Measurements from ENCODE around the gene CADM4. TPM values are rescaled to one million over a fixed set of nuclear protein-coding genes. Genes with fewer than 3 reads are reported as not detected.

The CADM4 gene
- polyA plus RNA-seq, 3 donors: 1.9 to 7.1 (median 4.2) TPM

GRCh38 chr19:43574424-43575155 lies 65.1 kb downstream of the CADM4 start:
- WGBS, 3 donors: 29 to 33% (median 31%) methylated on average over 12 of the region's 12 CpGs
- H3K27ac ChIP-seq (ENCODE audit: low read depth, low read length): no peak overlapping the region

Other genes with a start within 250 kb of the CADM4 start
- gene TEX101, start 225.0 kb downstream of the CADM4 start, polyA plus RNA-seq: under 1 TPM in 1 of 3 donors, not detected in 2; 0.06 TPM
- 1 to 10 TPM in 2 of 3 donors, under 1 TPM in 1; 0.67 to 7.3 (median 1.0) TPM for gene LYPD3, start 174.2 kb downstream of the CADM4 start, polyA plus RNA-seq
- gene PHLDB3, start 135.1 kb downstream of the CADM4 start, polyA plus RNA-seq: 1 to 10 TPM; 4.6 to 9.7 (median 9.6) TPM
- 10 to 100 TPM; 43.0 to 60.7 (median 50.5) TPM for gene ETHE1, start 112.6 kb downstream of the CADM4 start, polyA plus RNA-seq
- 1 to 10 TPM in 1 of 3 donors, under 1 TPM in 2; 0.53 to 1.8 (median 0.95) TPM for gene ZNF575, start 106.7 kb downstream of the CADM4 start, polyA plus RNA-seq
- gene XRCC1, start 64.3 kb downstream of the CADM4 start, polyA plus RNA-seq: 10 to 100 TPM; 13.6 to 18.6 (median 14.2) TPM
- gene PINLYP, start 64.0 kb downstream of the CADM4 start, polyA plus RNA-seq: 10 to 100 TPM in 1 of 3 donors, 1 to 10 TPM in 2; 2.7 to 22.4 (median 9.6) TPM
- gene IRGQ, start 43.7 kb downstream of the CADM4 start, polyA plus RNA-seq: 1 to 10 TPM; 2.5 to 4.3 (median 3.4) TPM
- gene ZNF576, start 43.3 kb downstream of the CADM4 start, polyA plus RNA-seq: 10 to 100 TPM; 10.4 to 15.4 (median 12.3) TPM
- gene SRRM5, start 27.8 kb downstream of the CADM4 start, polyA plus RNA-seq: under 1 TPM; 0.20 to 0.79 (median 0.22) TPM
- gene ZNF428, start 20.2 kb downstream of the CADM4 start, polyA plus RNA-seq: 10 to 100 TPM; 19.9 to 28.6 (median 25.5) TPM
- 10 to 100 TPM in 2 of 3 donors, 1 to 10 TPM in 1; 5.0 to 88.4 (median 35.5) TPM for gene PLAUR, start 30.3 kb upstream of the CADM4 start, polyA plus RNA-seq
- not detected for gene IRGC, start 76.2 kb upstream of the CADM4 start, polyA plus RNA-seq
- gene SMG9, start 115.1 kb upstream of the CADM4 start, polyA plus RNA-seq: 10 to 100 TPM in 2 of 3 donors, 1 to 10 TPM in 1; 6.9 to 16.0 (median 10.5) TPM
- gene KCNN4, start 141.1 kb upstream of the CADM4 start, polyA plus RNA-seq: 1 to 10 TPM in 2 of 3 donors, under 1 TPM in 1; 0.55 to 3.4 (median 2.4) TPM
- 1 to 10 TPM in 1 of 3 donors, under 1 TPM in 2; 0.09 to 1.9 (median 0.22) TPM for gene LYPD5, start 162.6 kb upstream of the CADM4 start, polyA plus RNA-seq
- gene ZNF283, start 187.5 kb upstream of the CADM4 start, polyA plus RNA-seq: 1 to 10 TPM; 1.3 to 2.2 (median 1.6) TPM
- 1 to 10 TPM in 2 of 3 donors, under 1 TPM in 1; 1.00 to 2.7 (median 1.1) TPM for gene ZNF404, start 244.1 kb upstream of the CADM4 start, polyA plus RNA-seq

Data from adipose tissue (tissue), 3 donors.